Upper lobe of left lung (tissue), 6 donors: Measurements from ENCODE around the gene GFAP. TPM values are rescaled to one million over a fixed set of nuclear protein-coding genes. Genes with fewer than 3 reads are reported as not detected.

Experiments used
- ATAC-seq, 2 donors: fragments of 200-7000 bp; cut with Tn5 transposase; one replicate each; pipeline ENCODE4 v1.9.1; 2022; ENCODE audit warnings: mild to moderate bottlenecking in 2 of 2, moderate library complexity in 2 of 2; ENCODE audit not compliant: low FRiP score in 2 of 2
- DNase-seq, 2 donors: peaks; one replicate each; pipeline ENCODE4 v3.0.0-alpha.2; 2019 to 2020
- H3K27ac ChIP-seq, 4 donors: fragments of 200-600 bp; sonication (generic); one replicate each; pipeline ENCODE4 v1.5.1; 2016 to 2019
- H3K27me3 ChIP-seq, 4 donors: fragments of 200-600 bp; sonication (generic); one replicate each; pipeline ENCODE4 v1.5.1; 2017 to 2019
- H3K36me3 ChIP-seq, 4 donors: fragments of 200-600 bp; sonication (generic); one replicate each; pipeline ENCODE4 v1.5.1; 2016 to 2019
- H3K4me1 ChIP-seq, 4 donors: fragments of 200-600 bp; sonication (generic); one replicate each; pipeline ENCODE4 v1.5.1; 2018 to 2019
- H3K4me3 ChIP-seq, 4 donors: fragments of 200-600 bp; sonication (generic); one replicate each; pipeline ENCODE4 v1.5.1; 2017 to 2019; ENCODE audit warnings: mild to moderate bottlenecking in 2 of 4, moderate library complexity in 1 of 4
- H3K9me3 ChIP-seq, 4 donors: fragments of 200-600 bp; sonication (generic); one replicate each; pipeline ENCODE4 v1.5.1; 2018 to 2019
- CTCF ChIP-seq, 6 experiments: fragments of 450-650 bp in 4 of 6; fragments of 200-600 bp in 2 of 6; sonication (generic) in 2 of 6; IDR thresholded peaks; one replicate each; pipeline ENCODE4 v1.5.1; 2016 to 2019; ENCODE audit warnings: antibody characterized with exemption in 6 of 6
- EP300 ChIP-seq, 4 donors: sonication (generic); formaldehyde crosslinking; IDR thresholded peaks; one replicate each; pipeline ENCODE4 v1.5.1; 2017; ENCODE audit warnings: antibody characterized with exemption in 4 of 4, control low read depth in 2 of 4
- POLR2A ChIP-seq, 4 donors: fragments of 450-650 bp; IDR thresholded peaks; one replicate each; pipeline ENCODE4 v1.5.1; 2016 to 2017; ENCODE audit warnings: antibody characterized with exemption in 4 of 4, mild to moderate bottlenecking in 2 of 4
- POLR2AphosphoS5 ChIP-seq, 2 donors: sonication (generic); formaldehyde crosslinking; IDR thresholded peaks; one replicate each; pipeline ENCODE4 v1.5.1; 2017; ENCODE audit warnings: antibody characterized with exemption in 2 of 2
- WGBS, 2 donors: methylation state at CpG; one replicate each; pipeline ENCODE4 v1.1.5; 2017 to 2018; 5-methylcytosine and 5-hydroxymethylcytosine counted together
- total RNA-seq, 6 donors: library from RNA; depleted of rRNA in 4 of 6; stranded (reverse); fragments of >200 nt in 4 of 6; gene quantifications; one replicate each; pipeline versions ENCODE4 v1.1.0 to v1.2.1, GENCODE V29; 2016 to 2021
- donor health status: DM: no; HTN: no; CAD: no; lungs with moderate emphysema.
- donor health status: DM: no; HTN: yes; CAD: no; lungs with severe emphysema.

GFAP gene
- total RNA-seq, 6 donors from 2014 or later = not detected

GRCh38 chr17:44867841-44868240 is 47.5 kb downstream of the GFAP start:
- Histone ChIP-seq H3K4me3 (no peak overlapping the region), H3K27ac (no peak overlapping the region), H3K9me3 (no peaks in the 10 kb centered on the region), H3K36me3 (peaks cover 35 to 98% (median 79%) of the 10 kb centered on the region in 4 donors), H3K27me3 (no peaks in the 10 kb centered on the region), H3K4me1 (no peaks in the 10 kb centered on the region)
- DNase-seq (no peak), ATAC-seq (no peak)
- TF ChIP-seq POLR2AphosphoS5 (IDR thresholded peaks at IDR 0.05) (no peak), CTCF (IDR thresholded peaks at IDR 0.05) (no peak), EP300 (IDR thresholded peaks at IDR 0.05) (no peak), POLR2A (IDR thresholded peaks at IDR 0.05) (no peak)
- 88 to 95% methylated on average over 3 of the region's 3 CpGs for WGBS, 2 donors

DNA sequence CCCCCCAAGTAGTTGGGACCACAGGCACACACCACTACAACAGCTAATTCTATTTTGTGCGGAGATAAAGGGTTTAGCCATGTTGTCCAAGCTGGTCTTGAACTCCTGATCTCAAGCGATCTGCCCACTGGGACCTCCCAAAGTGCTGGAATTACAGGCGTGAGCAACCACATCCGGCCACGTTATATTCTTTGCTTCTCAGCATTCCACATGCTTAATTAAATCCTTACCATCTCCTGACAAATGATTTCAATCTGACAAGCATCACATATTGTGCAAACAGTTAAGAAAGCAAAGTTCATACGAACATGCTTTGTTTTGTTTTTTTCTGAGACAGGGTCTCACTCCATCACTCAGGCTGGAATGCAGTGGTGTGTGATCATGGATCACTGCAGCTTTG is 49.4 kb downstream of the GFAP start:
- H3K27me3 ChIP-seq = no peaks in the 10 kb centered on the region
- no peak overlapping the region for H3K4me3 ChIP-seq
- no peak for ATAC-seq
- H3K27ac ChIP-seq = no peak overlapping the region
- WGBS, 2 donors = 85 to 91% methylated on average over 6 of the region's 6 CpGs
- H3K36me3 ChIP-seq = peaks cover 29 to 98% (median 79%) of the 10 kb centered on the region in 4 donors
- no peaks in the 10 kb centered on the region for H3K9me3 ChIP-seq
- no peak for DNase-seq
- no peaks in the 10 kb centered on the region for H3K4me1 ChIP-seq
- TF ChIP-seq POLR2AphosphoS5 (IDR thresholded peaks at IDR 0.05) (no peak), CTCF (IDR thresholded peaks at IDR 0.05) (no peak), POLR2A (IDR thresholded peaks at IDR 0.05) (no peak), EP300 (IDR thresholded peaks at IDR 0.05) (no peak)

- TF ChIP-seq POLR2A (IDR thresholded peaks at IDR 0.05) (no peak), POLR2AphosphoS5 (IDR thresholded peaks at IDR 0.05) (no peak), CTCF (IDR thresholded peaks at IDR 0.05) (peak; percentile 55 to 85 (median 76)), EP300 (IDR thresholded peaks at IDR 0.05) (no peak)
- ATAC-seq (peak; percentile 71 to 72), DNase-seq (peak in 1 of 2 donors; percentile 60)
- no peaks in the 10 kb centered on the region for H3K4me1 ChIP-seq
- no peaks in the 10 kb centered on the region for H3K27me3 ChIP-seq
- 60 to 76% methylated on average over 1 of the region's 1 CpG for WGBS, 2 donors
- peaks cover 29 to 98% (median 78%) of the 10 kb centered on the region in 4 donors for H3K36me3 ChIP-seq
- no peak overlapping the region for H3K27ac ChIP-seq
- H3K9me3 ChIP-seq = no peaks in the 10 kb centered on the region
- no peak overlapping the region for H3K4me3 ChIP-seq
These were observed 50.1 kb downstream of the GFAP start for GRCh38 chr17:44865231-44865660.

- TF ChIP-seq POLR2AphosphoS5 (IDR thresholded peaks at IDR 0.05) (no peak), CTCF (IDR thresholded peaks at IDR 0.05) (no peak), EP300 (IDR thresholded peaks at IDR 0.05) (no peak), POLR2A (IDR thresholded peaks at IDR 0.05) (no peak)
- DNase-seq (no peak), ATAC-seq (peak in 1 of 2 donors; percentile 8)
- Histone ChIP-seq H3K36me3 (peaks cover 28 to 98% (median 79%) of the 10 kb centered on the region in 4 donors), H3K4me1 (no peaks in the 10 kb centered on the region), H3K27me3 (no peaks in the 10 kb centered on the region), H3K4me3 (no peak overlapping the region), H3K9me3 (no peaks in the 10 kb centered on the region), H3K27ac (no peak overlapping the region)
- 68 to 81% methylated on average over 7 to 8 of the region's 10 CpGs for WGBS, 2 donors
These were observed 50.5 kb downstream of the GFAP start for GRCh38 chr17:44864831-44865230.
